PC-9 (cell line): ENCODE data around the gene CALD1. TPM values are rescaled to one million over a fixed set of nuclear protein-coding genes. Genes with fewer than 3 reads are reported as not detected.

Experiments used
- BruUV-seq: library from RNA; stranded (reverse); fragments of 400-500 nt; replicated peaks from 2 replicates; lab custom pipeline; 2021; lab: Mats Ljungman, UMichigan
- CTCF ChIA-PET: fragments of 300-600 bp; sonication (Branson Sonifier 250); formaldehyde crosslinking; loops from one replicate; lab custom pipeline; 2022; ENCODE audit warnings: antibody characterized with exemption; lab: Charles Lee
- POLR2A ChIA-PET: fragments of 300-600 bp; sonication (Branson Sonifier 250); formaldehyde crosslinking; loops from one replicate; lab custom pipeline; 2022; ENCODE audit warnings: antibody characterized with exemption; ENCODE audit not compliant: unreplicated experiment; lab: Charles Lee
- DNase-seq, 2 experiments: peaks; one replicate each; pipeline versions ENCODE4 v3.0.0 to v3.0.0-alpha.2; 2015 to 2022; ENCODE audit warnings: mixed read lengths in 1 of 2
- H2AFZ ChIP-seq: fragments of 200-600 bp; sonication (generic); 2 replicates; pipeline ENCODE4 v1.8.1; 2017; ENCODE audit warnings: antibody characterized with exemption
- H3F3A ChIP-seq: fragments of 200-600 bp; sonication (generic); 2 replicates; pipeline ENCODE4 v1.8.1; 2017; ENCODE audit warnings: antibody characterized with exemption, mild to moderate bottlenecking, low read depth; ENCODE audit not compliant: insufficient read depth
- H3K27ac ChIP-seq: fragments of 200-600 bp; sonication (generic); 2 replicates; pipeline ENCODE4 v1.6.1; 2016; ENCODE audit warnings: mixed run types
- H3K27me3 ChIP-seq: fragments of 200-600 bp; sonication (generic); 2 replicates; pipeline ENCODE4 v1.6.1; 2016; ENCODE audit warnings: low read depth, mixed run types; ENCODE audit not compliant: insufficient read depth
- H3K36me3 ChIP-seq: fragments of 200-600 bp; sonication (generic); 2 replicates; pipeline ENCODE4 v1.6.1; 2016; ENCODE audit warnings: low read depth, mixed run types
- H3K4me1 ChIP-seq: fragments of 200-600 bp; sonication (generic); replicated peaks from 2 replicates; pipeline ENCODE4 v1.6.1; 2016; ENCODE audit warnings: mixed run types; ENCODE audit not compliant: insufficient read depth
- H3K4me2 ChIP-seq: fragments of 200-600 bp; sonication (generic); 2 replicates; pipeline ENCODE4 v1.6.1; 2017; ENCODE audit warnings: mixed run types
- H3K4me3 ChIP-seq: fragments of 200-600 bp; sonication (generic); 2 replicates; pipeline ENCODE4 v1.6.1; 2016; ENCODE audit warnings: mixed run types
- H3K79me2 ChIP-seq: fragments of 200-600 bp; sonication (generic); 2 replicates; pipeline ENCODE4 v1.6.1; 2017; ENCODE audit warnings: low read depth, mixed run types
- H3K9me2 ChIP-seq: fragments of 200-600 bp; sonication (generic); 2 replicates; pipeline ENCODE4 v1.8.1; 2017; ENCODE audit warnings: mild to moderate bottlenecking; ENCODE audit not compliant: insufficient read depth
- H3K9me3 ChIP-seq: fragments of 200-600 bp; sonication (generic); 2 replicates; pipeline ENCODE4 v1.8.1; 2016; ENCODE audit warnings: low read depth; ENCODE audit not compliant: insufficient read depth
- H4K20me1 ChIP-seq: fragments of 200-600 bp; sonication (generic); 2 replicates; pipeline ENCODE4 v1.8.1; 2017; ENCODE audit not compliant: insufficient read depth
- EZH2 ChIP-seq: fragments of 200-600 bp; sonication (generic); IDR thresholded peaks from 2 replicates; pipeline ENCODE4 v1.8.0; 2017; ENCODE audit warnings: antibody characterized with exemption, low read depth
- intact Hi-C: fragments of 100-400 bp; cut with micrococcal nuclease; formaldehyde crosslinking; loops from one replicate; pipeline ENCODE4 v1.10.0; 2022; ENCODE audit not compliant: unreplicated experiment
- total RNA-seq: library from RNA; stranded (reverse); gene quantifications from 2 replicates; pipeline ENCODE4 v1.2.3, GENCODE V29; 2021
- TF ChIP-seq, protein P1 (sequence below): fragments of 200-600 bp; sonication (generic); conservative IDR thresholded peaks from 2 replicates; pipeline ENCODE4 v1.6.1; 2017; ENCODE audit warnings: mixed run types, antibody characterized with exemption, mild to moderate bottlenecking, moderate library complexity

Gene CALD1
- total RNA-seq, 1 experiment from 2014 or later, result 84.4 TPM

DNA sequence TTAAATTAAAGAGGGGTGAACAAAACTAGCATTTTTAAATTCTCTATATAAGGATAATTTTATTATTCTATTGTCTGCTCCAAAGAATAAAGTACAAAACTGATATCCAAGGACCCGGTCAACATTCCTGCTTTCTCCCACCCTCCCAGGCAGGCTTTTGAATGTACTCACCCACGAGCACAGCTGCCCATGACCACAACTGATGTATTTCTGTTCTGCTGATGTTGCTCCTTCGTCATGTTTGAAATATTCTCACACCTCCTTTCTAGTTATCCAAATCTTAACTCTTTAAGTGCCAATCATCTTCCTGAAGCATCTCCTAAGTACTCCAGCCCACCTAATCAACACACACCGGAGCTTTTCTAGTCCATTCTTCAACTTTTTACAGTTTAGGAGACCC lies 46.7 kb downstream of the CALD1 start:
- ChIA-PET POLR2A (no interaction called here), CTCF (no interaction called here)
- Histone ChIP-seq H4K20me1 (no peaks in the 10 kb centered on the region), H3K4me3 (no peak overlapping the region), H3F3A (no peaks in the 10 kb centered on the region), H3K4me2 (no peak overlapping the region), H3K36me3 (no peaks in the 10 kb centered on the region), H3K9me2 (no peaks in the 10 kb centered on the region), H3K79me2 (no peaks in the 10 kb centered on the region), H3K27ac (no peak overlapping the region), H3K9me3 (no peaks in the 10 kb centered on the region), H2AFZ (no peak overlapping the region), H3K27me3 (no peaks in the 10 kb centered on the region), H3K4me1 (no peaks in the 10 kb centered on the region)
- intact Hi-C loops, result no loop called here
- TF ChIP-seq, protein P1, sequence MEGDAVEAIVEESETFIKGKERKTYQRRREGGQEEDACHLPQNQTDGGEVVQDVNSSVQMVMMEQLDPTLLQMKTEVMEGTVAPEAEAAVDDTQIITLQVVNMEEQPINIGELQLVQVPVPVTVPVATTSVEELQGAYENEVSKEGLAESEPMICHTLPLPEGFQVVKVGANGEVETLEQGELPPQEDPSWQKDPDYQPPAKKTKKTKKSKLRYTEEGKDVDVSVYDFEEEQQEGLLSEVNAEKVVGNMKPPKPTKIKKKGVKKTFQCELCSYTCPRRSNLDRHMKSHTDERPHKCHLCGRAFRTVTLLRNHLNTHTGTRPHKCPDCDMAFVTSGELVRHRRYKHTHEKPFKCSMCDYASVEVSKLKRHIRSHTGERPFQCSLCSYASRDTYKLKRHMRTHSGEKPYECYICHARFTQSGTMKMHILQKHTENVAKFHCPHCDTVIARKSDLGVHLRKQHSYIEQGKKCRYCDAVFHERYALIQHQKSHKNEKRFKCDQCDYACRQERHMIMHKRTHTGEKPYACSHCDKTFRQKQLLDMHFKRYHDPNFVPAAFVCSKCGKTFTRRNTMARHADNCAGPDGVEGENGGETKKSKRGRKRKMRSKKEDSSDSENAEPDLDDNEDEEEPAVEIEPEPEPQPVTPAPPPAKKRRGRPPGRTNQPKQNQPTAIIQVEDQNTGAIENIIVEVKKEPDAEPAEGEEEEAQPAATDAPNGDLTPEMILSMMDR, result no peak
- no peak for TF ChIP-seq EZH2
- BruUV-seq, result no TSS peak
- no peak for DNase-seq

DNA sequence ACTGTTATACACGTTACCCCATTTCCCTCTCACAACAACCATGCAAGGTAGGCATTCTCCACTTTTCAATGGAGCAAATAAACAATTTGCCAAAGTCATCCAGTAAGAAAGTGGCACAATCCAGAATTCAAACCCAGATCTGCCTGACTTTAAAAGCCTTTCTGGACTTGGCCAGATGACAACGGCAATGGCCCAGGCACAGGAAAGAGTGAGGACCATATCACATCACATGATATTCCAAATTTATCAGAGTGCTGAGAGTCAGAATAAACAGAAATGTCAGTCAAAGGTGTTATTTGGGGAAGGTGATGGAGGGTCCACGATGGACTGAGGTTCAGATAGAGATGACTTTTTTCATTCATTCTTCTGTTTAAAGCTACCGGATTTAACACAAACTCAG lies 48.0 kb downstream of the CALD1 start:
- intact Hi-C loops, result no loop called here
- Histone ChIP-seq H2AFZ (no peak overlapping the region), H3K9me2 (no peaks in the 10 kb centered on the region), H3K36me3 (no peaks in the 10 kb centered on the region), H3F3A (no peaks in the 10 kb centered on the region), H3K79me2 (no peaks in the 10 kb centered on the region), H3K27ac (no peak overlapping the region), H4K20me1 (no peaks in the 10 kb centered on the region), H3K4me2 (no peak overlapping the region), H3K27me3 (no peaks in the 10 kb centered on the region), H3K9me3 (no peaks in the 10 kb centered on the region), H3K4me1 (no peaks in the 10 kb centered on the region), H3K4me3 (no peak overlapping the region)
- TF ChIP-seq EZH2, result no peak
- TF ChIP-seq, protein P1, result no peak
- CTCF ChIA-PET, result no interaction called here
- DNase-seq, result no peak
- POLR2A ChIA-PET, result interaction anchor here (0.7 kb wide), 2 partner anchors 154 to 1013 kb away, joined by 4 to 6 read pairs; no protein-coding TSS in a partner anchor
- BruUV-seq, result no TSS peak

DNA sequence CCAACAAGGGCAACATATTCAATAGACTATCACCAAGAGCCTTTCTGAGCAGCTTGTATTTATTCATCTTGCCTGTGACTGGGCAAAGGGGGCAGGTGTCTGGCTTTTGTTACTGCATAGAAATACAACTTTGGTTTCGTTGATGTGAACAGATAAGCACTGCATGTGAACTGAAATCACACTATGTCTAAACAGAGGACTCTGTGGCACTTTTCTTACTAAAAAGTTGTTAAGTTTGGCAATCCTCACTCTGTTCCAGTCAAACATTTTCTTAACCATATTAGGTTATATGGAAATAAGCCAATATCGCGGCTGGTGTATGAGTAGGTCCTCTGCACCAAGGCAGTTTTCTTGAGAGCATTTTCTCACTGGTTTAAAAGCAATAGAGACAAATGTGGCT lies 48.5 kb downstream of the CALD1 start:
- Histone ChIP-seq H3K4me2 (no peak overlapping the region), H3K79me2 (no peaks in the 10 kb centered on the region), H3K36me3 (no peaks in the 10 kb centered on the region), H3F3A (no peaks in the 10 kb centered on the region), H3K27me3 (no peaks in the 10 kb centered on the region), H3K27ac (no peak overlapping the region), H3K4me3 (no peak overlapping the region), H3K9me2 (no peaks in the 10 kb centered on the region), H4K20me1 (no peaks in the 10 kb centered on the region), H3K4me1 (no peaks in the 10 kb centered on the region), H2AFZ (no peak overlapping the region), H3K9me3 (no peaks in the 10 kb centered on the region)
- ChIA-PET CTCF (no interaction called here), POLR2A (interaction anchor here (0.7 kb wide), 1 partner anchor 1013 kb away, joined by 4 read pairs; no protein-coding TSS in a partner anchor)
- TF ChIP-seq, protein P1, result no peak
- no peak for TF ChIP-seq EZH2
- no TSS peak for BruUV-seq
- intact Hi-C loops, result no loop called here
- no peak for DNase-seq
